PC-3 (cell line): ENCODE data around the gene FOXK2.
"Not testable (repeated sequence)": the region's sequence is repeated elsewhere in the genome, so short reads cannot be mapped to it uniquely, and the experiment has no call there.

Source experiments
- EZH2 ChIP-seq: fragments of 300-600 bp; sonication (generic); IDR thresholded peaks from one replicate; pipeline ENCODE4 v1.6.1; 2017; ENCODE audit warnings: antibody characterized with exemption, mild to moderate bottlenecking, low read length; ENCODE audit not compliant: unreplicated experiment
- TF ChIP-seq, protein P1 (sequence below): fragments of 300-600 bp; sonication (generic); conservative IDR thresholded peaks from 2 replicates; pipeline ENCODE4 v1.5.1; 2017; ENCODE audit warnings: antibody characterized with exemption, low read depth, mild to moderate bottlenecking, low read length

DNA sequence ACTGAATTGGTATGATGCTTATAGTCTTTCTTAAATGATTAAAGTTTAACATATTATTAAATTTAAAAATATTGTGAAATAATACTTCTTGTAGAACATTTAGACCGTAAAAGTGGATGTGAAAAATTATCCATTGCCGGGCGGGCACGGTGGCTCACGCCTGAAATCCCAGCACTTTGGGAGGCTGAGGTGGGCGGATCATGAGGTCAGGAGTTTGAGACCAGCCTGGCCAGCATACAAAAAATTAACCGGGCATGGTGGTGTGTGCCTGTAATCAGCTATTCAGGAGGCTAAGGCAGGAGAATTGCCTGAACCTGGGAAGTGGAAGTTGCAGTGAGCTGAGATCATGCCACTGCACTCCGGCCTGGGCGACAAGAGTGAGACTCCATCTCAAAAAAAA lies 17.7 kb downstream of the FOXK2 start:
- TF ChIP-seq, protein P1, sequence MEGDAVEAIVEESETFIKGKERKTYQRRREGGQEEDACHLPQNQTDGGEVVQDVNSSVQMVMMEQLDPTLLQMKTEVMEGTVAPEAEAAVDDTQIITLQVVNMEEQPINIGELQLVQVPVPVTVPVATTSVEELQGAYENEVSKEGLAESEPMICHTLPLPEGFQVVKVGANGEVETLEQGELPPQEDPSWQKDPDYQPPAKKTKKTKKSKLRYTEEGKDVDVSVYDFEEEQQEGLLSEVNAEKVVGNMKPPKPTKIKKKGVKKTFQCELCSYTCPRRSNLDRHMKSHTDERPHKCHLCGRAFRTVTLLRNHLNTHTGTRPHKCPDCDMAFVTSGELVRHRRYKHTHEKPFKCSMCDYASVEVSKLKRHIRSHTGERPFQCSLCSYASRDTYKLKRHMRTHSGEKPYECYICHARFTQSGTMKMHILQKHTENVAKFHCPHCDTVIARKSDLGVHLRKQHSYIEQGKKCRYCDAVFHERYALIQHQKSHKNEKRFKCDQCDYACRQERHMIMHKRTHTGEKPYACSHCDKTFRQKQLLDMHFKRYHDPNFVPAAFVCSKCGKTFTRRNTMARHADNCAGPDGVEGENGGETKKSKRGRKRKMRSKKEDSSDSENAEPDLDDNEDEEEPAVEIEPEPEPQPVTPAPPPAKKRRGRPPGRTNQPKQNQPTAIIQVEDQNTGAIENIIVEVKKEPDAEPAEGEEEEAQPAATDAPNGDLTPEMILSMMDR, result not testable (repeated sequence)
- TF ChIP-seq EZH2, result not testable (repeated sequence)
